Measurements from ENCODE around the gene ZBTB47. TPM values are rescaled to one million over a fixed set of nuclear protein-coding genes. Genes with fewer than 3 reads are reported as not detected.

The ZBTB47 gene
- total and polyA plus RNA-seq, 4 donors, result 23.8 to 59.5 (median 53.1) TPM

DNA sequence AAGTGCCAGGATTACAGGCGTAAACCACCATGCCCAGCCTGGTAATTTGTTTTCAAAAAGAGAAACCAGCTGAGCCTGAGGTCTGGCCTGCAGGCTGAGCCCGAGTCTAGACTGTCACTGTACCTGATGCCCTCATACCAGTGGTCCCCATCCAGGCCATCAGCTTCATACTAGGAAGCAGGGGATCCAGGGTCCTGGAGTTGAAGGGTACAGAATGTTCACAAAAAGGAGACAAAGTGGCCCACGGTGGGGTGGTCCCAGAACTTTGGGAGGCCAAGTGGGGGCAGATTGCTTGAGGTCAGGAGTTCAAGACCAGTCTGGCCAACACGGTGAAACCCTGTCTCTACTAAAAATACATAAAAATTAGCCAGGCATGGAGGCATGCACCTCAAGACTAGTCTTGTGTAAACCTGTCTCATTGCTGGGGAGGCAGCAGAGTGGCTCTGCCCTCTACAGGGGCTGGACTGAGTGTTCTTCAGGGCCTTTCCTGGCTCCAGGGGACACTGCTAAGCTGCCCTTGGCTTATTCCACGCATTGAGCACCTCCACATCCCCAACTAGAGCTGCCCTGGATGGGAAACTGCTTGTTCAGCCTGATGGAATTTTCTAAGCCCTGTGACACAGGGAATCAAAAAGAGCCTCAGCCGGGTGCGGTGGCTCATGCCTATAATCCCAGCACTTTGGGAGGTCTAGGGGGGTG lies 57.0 kb downstream of the ZBTB47 start:
- Histone ChIP-seq H3K4me3 (ENCODE audit: low read depth, low read length) (no peak overlapping the region), H3K36me3 (ENCODE audit: control insufficient read depth, insufficient read depth, low read length) (peaks cover 3% of the 10 kb centered on the region), H3K4me1 (ENCODE audit: control insufficient read depth, insufficient read depth, low read length) (no peaks in the 10 kb centered on the region), H3K9me3 (ENCODE audit: control insufficient read depth, insufficient read depth, low read length) (no peaks in the 10 kb centered on the region), H3K27me3 (ENCODE audit: control insufficient read depth, insufficient read depth, low read length) (no peaks in the 10 kb centered on the region), H3K27ac (ENCODE audit: low read depth, low read length) (no peak overlapping the region)
- DNase-seq (ENCODE audit: low read depth in 4 of 6, low spot score in 6 of 6), result no peak
- 88% methylated on average over 5 of the region's 7 CpGs for WGBS (ENCODE audit: insufficient coverage)

DNA sequence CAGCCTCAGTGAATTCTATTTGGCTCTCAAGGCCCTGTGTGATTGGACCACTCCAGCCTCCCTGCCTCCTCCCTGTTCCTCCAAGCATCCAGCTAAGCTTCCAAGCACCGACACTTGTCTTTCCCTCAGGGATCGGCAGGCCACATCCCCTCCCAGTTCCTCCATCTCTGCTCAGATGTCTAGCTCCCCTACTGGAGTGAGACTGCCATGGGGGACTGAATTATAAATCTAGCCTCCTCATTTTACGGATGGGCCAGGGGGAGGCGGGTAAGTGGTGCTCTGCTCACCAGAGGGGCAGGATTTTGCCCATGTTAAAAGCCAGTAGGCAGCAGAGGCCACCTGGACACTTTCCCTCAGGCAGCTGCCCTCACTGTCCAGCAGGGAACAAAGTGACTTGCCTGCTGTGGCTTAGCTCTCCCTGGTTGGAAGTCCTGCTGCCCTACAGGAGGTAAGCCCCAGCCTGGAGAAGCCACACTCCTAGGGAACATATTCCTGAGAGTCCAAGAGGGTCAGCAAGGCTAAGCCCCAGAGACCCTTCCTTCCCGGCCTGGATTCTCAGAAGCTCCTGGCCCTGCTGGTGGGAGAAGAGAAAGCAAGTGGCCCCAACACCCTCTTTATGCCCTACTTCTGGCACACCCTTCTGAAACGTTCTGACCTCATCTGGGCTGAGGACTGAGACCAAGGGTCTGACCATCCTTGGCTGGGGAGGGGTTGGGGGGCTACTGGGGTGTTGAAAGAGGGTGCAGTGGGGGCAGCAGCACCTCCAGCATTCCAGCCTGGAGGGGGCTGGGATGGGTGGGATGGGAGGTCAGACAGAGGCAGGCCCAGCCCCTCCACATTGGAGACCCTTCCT lies 58.2 kb downstream of the ZBTB47 start:
- WGBS (ENCODE audit: insufficient coverage), result 58% methylated on average over 4 of the region's 6 CpGs
- DNase-seq (ENCODE audit: low read depth in 4 of 6, low spot score in 6 of 6), result no peak
- H3K27me3 ChIP-seq (ENCODE audit: control insufficient read depth, insufficient read depth, low read length), result no peaks in the 10 kb centered on the region
- H3K9me3 ChIP-seq (ENCODE audit: control insufficient read depth, insufficient read depth, low read length), result no peaks in the 10 kb centered on the region
- H3K4me1 ChIP-seq (ENCODE audit: control insufficient read depth, insufficient read depth, low read length), result no peaks in the 10 kb centered on the region
- peaks cover 3% of the 10 kb centered on the region for H3K36me3 ChIP-seq (ENCODE audit: control insufficient read depth, insufficient read depth, low read length)
- no peak overlapping the region for H3K4me3 ChIP-seq (ENCODE audit: low read depth, low read length)
- no peak overlapping the region for H3K27ac ChIP-seq (ENCODE audit: low read depth, low read length)

DNA sequence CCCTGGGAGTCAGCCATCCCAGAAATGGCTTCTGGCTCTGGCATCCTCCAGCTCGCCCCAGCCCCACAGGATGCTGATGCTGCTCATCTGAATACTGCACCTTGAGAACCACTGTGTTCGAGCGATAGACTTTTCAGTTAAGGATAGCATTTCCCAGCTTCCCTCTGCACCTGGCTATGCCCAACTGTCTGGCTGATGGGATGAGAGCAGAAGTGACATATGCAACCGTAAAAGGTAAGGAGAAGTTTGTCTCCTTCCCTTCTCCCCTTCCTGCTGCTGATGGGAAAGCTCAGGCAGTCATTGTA lies 58.8 kb downstream of the ZBTB47 start:
- Histone ChIP-seq H3K27ac (ENCODE audit: low read depth, low read length) (no peak overlapping the region), H3K4me1 (ENCODE audit: control insufficient read depth, insufficient read depth, low read length) (no peaks in the 10 kb centered on the region), H3K36me3 (ENCODE audit: control insufficient read depth, insufficient read depth, low read length) (peaks cover 3% of the 10 kb centered on the region), H3K27me3 (ENCODE audit: control insufficient read depth, insufficient read depth, low read length) (no peaks in the 10 kb centered on the region), H3K4me3 (ENCODE audit: low read depth, low read length) (no peak overlapping the region), H3K9me3 (ENCODE audit: control insufficient read depth, insufficient read depth, low read length) (no peaks in the 10 kb centered on the region)
- no peak for DNase-seq (ENCODE audit: low read depth in 4 of 6, low spot score in 6 of 6)
- 100% methylated on average over 3 of the region's 4 CpGs for WGBS (ENCODE audit: insufficient coverage)

DNA sequence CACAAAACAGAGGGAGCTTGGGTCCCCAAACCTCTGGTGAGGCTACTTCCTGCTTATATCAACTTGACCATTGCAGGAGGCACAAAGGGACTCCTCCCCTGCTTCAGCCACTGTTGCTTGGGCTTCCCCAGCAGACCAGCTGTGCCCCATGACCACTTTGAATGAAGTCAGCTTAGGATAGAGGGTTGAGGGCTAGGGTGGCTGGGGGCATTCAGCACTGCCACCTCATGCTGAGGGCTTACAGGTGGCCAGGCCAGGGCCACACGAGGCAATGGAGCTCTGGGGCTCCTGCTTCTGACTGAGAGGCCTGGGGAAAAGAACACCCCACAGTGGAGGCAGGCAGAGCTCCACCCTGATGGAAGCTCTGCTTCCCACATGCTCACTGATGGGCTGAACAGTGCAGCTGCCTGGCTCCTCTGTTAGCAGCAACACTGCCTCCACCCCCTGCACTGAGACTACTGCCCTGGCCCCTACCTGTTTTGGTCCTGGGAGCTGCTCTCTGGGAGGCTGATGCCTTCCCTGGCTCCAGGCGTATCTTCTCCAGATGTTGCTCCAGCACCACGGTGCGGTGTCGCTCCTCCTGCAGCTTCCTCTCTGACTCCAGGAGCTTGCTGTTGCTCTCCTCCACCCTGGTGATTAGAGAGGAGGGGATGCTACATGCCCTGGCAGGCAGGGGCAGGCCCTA lies 59.3 kb downstream of the ZBTB47 start:
- Histone ChIP-seq H3K27ac (ENCODE audit: low read depth, low read length) (no peak overlapping the region), H3K4me1 (ENCODE audit: control insufficient read depth, insufficient read depth, low read length) (no peaks in the 10 kb centered on the region), H3K9me3 (ENCODE audit: control insufficient read depth, insufficient read depth, low read length) (no peaks in the 10 kb centered on the region), H3K4me3 (ENCODE audit: low read depth, low read length) (no peak overlapping the region), H3K36me3 (ENCODE audit: control insufficient read depth, insufficient read depth, low read length) (peaks cover 3% of the 10 kb centered on the region), H3K27me3 (ENCODE audit: control insufficient read depth, insufficient read depth, low read length) (no peaks in the 10 kb centered on the region)
- DNase-seq (ENCODE audit: low read depth in 4 of 6, low spot score in 6 of 6), result no peak
- WGBS (ENCODE audit: insufficient coverage), result 23% methylated on average over 1 of the region's 5 CpGs

DNA sequence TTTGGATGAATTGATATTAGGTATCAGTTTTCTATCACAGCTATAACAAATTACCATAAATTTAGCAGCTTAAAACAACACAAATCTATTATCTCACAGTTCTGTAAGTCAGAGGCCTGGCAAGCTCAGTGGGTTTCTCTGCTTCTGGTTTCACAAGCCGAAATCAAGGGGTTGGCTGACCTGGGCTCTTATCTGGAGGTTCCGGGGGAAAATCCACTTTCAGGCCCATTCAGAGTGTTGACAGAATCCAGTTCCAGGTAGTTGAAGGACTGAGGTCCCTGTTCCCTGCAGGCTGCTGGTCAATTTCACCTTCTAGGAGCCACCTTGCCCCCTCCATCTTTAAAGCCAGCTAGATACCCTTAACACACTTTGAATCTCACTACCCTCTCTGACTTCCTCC lies 60.2 kb downstream of the ZBTB47 start:
- WGBS (ENCODE audit: insufficient coverage), result 100% methylated on average over 1 of the region's 2 CpGs
- H3K36me3 ChIP-seq (ENCODE audit: control insufficient read depth, insufficient read depth, low read length), result no peaks in the 10 kb centered on the region
- no peak overlapping the region for H3K27ac ChIP-seq (ENCODE audit: low read depth, low read length)
- H3K27me3 ChIP-seq (ENCODE audit: control insufficient read depth, insufficient read depth, low read length), result no peaks in the 10 kb centered on the region
- H3K4me1 ChIP-seq (ENCODE audit: control insufficient read depth, insufficient read depth, low read length), result no peaks in the 10 kb centered on the region
- no peak for DNase-seq (ENCODE audit: low read depth in 4 of 6, low spot score in 6 of 6)
- no peaks in the 10 kb centered on the region for H3K9me3 ChIP-seq (ENCODE audit: control insufficient read depth, insufficient read depth, low read length)
- no peak overlapping the region for H3K4me3 ChIP-seq (ENCODE audit: low read depth, low read length)

DNA sequence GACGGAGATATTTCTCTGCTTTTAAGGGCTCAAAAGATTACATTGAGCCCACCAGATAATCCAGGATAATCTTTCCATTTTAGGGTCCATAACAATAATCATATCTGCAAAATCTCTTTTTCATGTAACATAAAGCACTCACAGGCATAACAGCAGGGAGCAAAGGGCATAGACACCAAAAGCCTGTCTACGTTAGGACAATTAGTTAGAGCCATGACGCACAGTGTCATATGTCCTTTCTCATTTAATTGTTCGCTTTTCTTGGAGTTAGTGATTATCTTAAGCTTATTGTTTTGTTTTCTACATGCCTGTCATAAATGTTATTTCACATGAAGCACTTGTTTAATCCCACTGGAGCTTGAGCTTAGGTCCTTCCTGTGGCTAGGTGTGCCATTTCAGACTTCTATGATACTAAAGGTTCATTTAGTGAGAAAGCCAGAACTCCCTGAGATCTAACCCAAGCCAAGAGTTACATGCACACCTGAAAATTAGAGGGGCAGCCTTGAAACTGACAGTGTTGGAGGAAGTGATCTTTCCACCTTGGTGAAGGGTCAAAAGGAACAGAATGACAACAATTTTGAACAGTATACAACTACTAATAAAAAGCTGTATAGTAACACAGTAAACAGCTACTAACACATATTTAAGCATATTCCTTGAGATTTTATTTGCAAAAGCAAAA lies 60.8 kb downstream of the ZBTB47 start:
- no peaks in the 10 kb centered on the region for H3K4me1 ChIP-seq (ENCODE audit: control insufficient read depth, insufficient read depth, low read length)
- H3K36me3 ChIP-seq (ENCODE audit: control insufficient read depth, insufficient read depth, low read length), result no peaks in the 10 kb centered on the region
- DNase-seq (ENCODE audit: low read depth in 4 of 6, low spot score in 6 of 6), result no peak
- H3K27me3 ChIP-seq (ENCODE audit: control insufficient read depth, insufficient read depth, low read length), result no peaks in the 10 kb centered on the region
- H3K9me3 ChIP-seq (ENCODE audit: control insufficient read depth, insufficient read depth, low read length), result no peaks in the 10 kb centered on the region
- no peak overlapping the region for H3K4me3 ChIP-seq (ENCODE audit: low read depth, low read length)
- 92% methylated on average over 1 of the region's 4 CpGs for WGBS (ENCODE audit: insufficient coverage)
- H3K27ac ChIP-seq (ENCODE audit: low read depth, low read length), result no peak overlapping the region

Other genes starting within 250 kb of the ZBTB47 start
- gene LYZL4, start 243.1 kb upstream of the ZBTB47 start, total RNA-seq, result not detected
- gene LYZL4, start 243.1 kb upstream of the ZBTB47 start, polyA plus RNA-seq (ENCODE audit: insufficient read length in 2 of 2), result not detected
- 1 to 10 TPM; 1.4 to 2.2 TPM for gene VIPR1, start 151.1 kb upstream of the ZBTB47 start, total RNA-seq
- 1 to 10 TPM; 1.5 to 2.5 TPM for gene VIPR1, start 151.1 kb upstream of the ZBTB47 start, polyA plus RNA-seq (ENCODE audit: insufficient read length in 2 of 2)
- gene SEC22C, start 71.7 kb upstream of the ZBTB47 start, total RNA-seq, result 10 to 100 TPM; 62.5 to 67.4 TPM
- gene SEC22C, start 71.7 kb upstream of the ZBTB47 start, polyA plus RNA-seq (ENCODE audit: insufficient read length in 2 of 2), result 10 to 100 TPM; 40.4 to 44.1 TPM
- 10 to 100 TPM; 19.6 to 22.8 TPM for gene SS18L2, start 62.8 kb upstream of the ZBTB47 start, total RNA-seq
- gene SS18L2, start 62.8 kb upstream of the ZBTB47 start, polyA plus RNA-seq (ENCODE audit: insufficient read length in 2 of 2), result 10 to 100 TPM; 32.5 to 33.4 TPM
- 100 to 1,000 TPM in 1 of 2 donors, 10 to 100 TPM in 1; 94.5 to 176 TPM for gene NKTR, start 53.0 kb upstream of the ZBTB47 start, total RNA-seq
- gene NKTR, start 53.0 kb upstream of the ZBTB47 start, polyA plus RNA-seq (ENCODE audit: insufficient read length in 2 of 2), result 10 to 100 TPM; 80.8 to 96.0 TPM
- gene KLHL40, start 31.8 kb downstream of the ZBTB47 start, total RNA-seq, result under 1 TPM in 1 of 2 donors, not detected in 1; 0.11 TPM
- under 1 TPM; 0.21 to 0.38 TPM for gene KLHL40, start 31.8 kb downstream of the ZBTB47 start, polyA plus RNA-seq (ENCODE audit: insufficient read length in 2 of 2)
- gene HHATL, start 49.1 kb downstream of the ZBTB47 start, total RNA-seq, result 1 to 10 TPM; 2.1 TPM
- gene HHATL, start 49.1 kb downstream of the ZBTB47 start, polyA plus RNA-seq (ENCODE audit: insufficient read length in 2 of 2), result 1 to 10 TPM; 5.0 to 7.2 TPM
- gene CCDC13, start 119.6 kb downstream of the ZBTB47 start, total RNA-seq, result 10 to 100 TPM in 1 of 2 donors, 1 to 10 TPM in 1; 2.7 to 15.0 TPM
- gene CCDC13, start 119.6 kb downstream of the ZBTB47 start, polyA plus RNA-seq (ENCODE audit: insufficient read length in 2 of 2), result 1 to 10 TPM; 5.9 to 6.3 TPM
- 100 to 1,000 TPM; 136 to 200 TPM for gene HIGD1A, start 150.8 kb downstream of the ZBTB47 start, total RNA-seq
- gene HIGD1A, start 150.8 kb downstream of the ZBTB47 start, polyA plus RNA-seq (ENCODE audit: insufficient read length in 2 of 2), result 100 to 1,000 TPM; 163 to 194 TPM
- gene ACKR2, start 155.7 kb downstream of the ZBTB47 start, total RNA-seq, result 1 to 10 TPM; 1.3 to 2.5 TPM
- under 1 TPM; 0.65 to 0.98 TPM for gene ACKR2, start 155.7 kb downstream of the ZBTB47 start, polyA plus RNA-seq (ENCODE audit: insufficient read length in 2 of 2)
- not detected for gene CYP8B1, start 222.2 kb downstream of the ZBTB47 start, total RNA-seq
- under 1 TPM; 0.08 to 0.09 TPM for gene CYP8B1, start 222.2 kb downstream of the ZBTB47 start, polyA plus RNA-seq (ENCODE audit: insufficient read length in 2 of 2)